Common myeloid progenitor, CD34-positive (primary cell): ENCODE data around the gene OXCT1.
"Not testable (repeated sequence)": the region's sequence is repeated elsewhere in the genome, so short reads cannot be mapped to it uniquely, and the experiment has no call there.

Experiments
- CTCF ChIA-PET: fragments of 350-600 bp; sonication (Branson Sonifier 250); formaldehyde crosslinking; loops from one replicate; lab custom pipeline; 2021; ENCODE audit warnings: antibody characterized with exemption; lab: Charles Lee
- POLR2A ChIA-PET: fragments of 350-600 bp; sonication (Branson Sonifier 250); formaldehyde crosslinking; loops from one replicate; lab custom pipeline; 2021; ENCODE audit warnings: antibody characterized with exemption; lab: Charles Lee
- DNase-seq, 3 donors: peaks; one replicate each; pipeline versions ENCODE4 v3.0.0 to v3.0.0-alpha.2; 2013
- H3K27ac ChIP-seq, 2 experiments: 1 replicate in 1 of 2; 2 replicates in 1 of 2; pipeline ENCODE4 v1.7.0; 2013; ENCODE audit warnings: inconsistent platforms in 2 of 2, low read length in 2 of 2, mild to moderate bottlenecking in 2 of 2, low read depth in 1 of 2, moderate library complexity in 1 of 2; ENCODE audit not compliant: severe bottlenecking in 2 of 2, insufficient read depth in 1 of 2, poor library complexity in 1 of 2
- H3K27me3 ChIP-seq, 5 experiments: replicated peaks in 2 of 5; 1 replicate in 3 of 5; 2 replicates in 2 of 5; pipeline versions ENCODE4 v1.6.1 to v1.7.0; 2013; ENCODE audit warnings: low read length in 4 of 5, mild to moderate bottlenecking in 2 of 5, moderate library complexity in 2 of 5, inconsistent platforms in 1 of 5; ENCODE audit not compliant: insufficient read depth in 5 of 5, control insufficient read depth in 4 of 5
- H3K36me3 ChIP-seq, 4 experiments: 1 replicate in 2 of 4; 2 replicates in 2 of 4; pipeline versions ENCODE4 v1.6.1 to v1.7.0; 2013; ENCODE audit warnings: low read length in 3 of 4, control low read depth in 1 of 4, mild to moderate bottlenecking in 1 of 4; ENCODE audit not compliant: control insufficient read depth in 4 of 4, insufficient read depth in 4 of 4
- H3K4me1 ChIP-seq, 4 experiments: 1 replicate in 3 of 4; 2 replicates in 1 of 4; pipeline versions ENCODE4 v1.6.1 to v1.7.1; 2013; ENCODE audit warnings: low read length in 3 of 4, mild to moderate bottlenecking in 3 of 4, control low read depth in 1 of 4, inconsistent platforms in 1 of 4, moderate library complexity in 1 of 4; ENCODE audit not compliant: control insufficient read depth in 4 of 4, insufficient read depth in 4 of 4; ENCODE audit errors: control extremely low read depth in 1 of 4
- H3K4me3 ChIP-seq, 7 experiments: 1 replicate in 4 of 7; 2 replicates in 3 of 7; pipeline versions ENCODE4 v1.5.1 to v1.7.0; 2013; ENCODE audit warnings: mild to moderate bottlenecking in 7 of 7, low read length in 6 of 7, moderate library complexity in 6 of 7, inconsistent platforms in 2 of 7, low read depth in 2 of 7, control low read depth in 1 of 7; ENCODE audit not compliant: insufficient read depth in 4 of 7, control insufficient read depth in 1 of 7; ENCODE audit errors: extremely low read depth in 1 of 7
- H3K9me3 ChIP-seq, 5 experiments: 1 replicate in 4 of 5; 2 replicates in 1 of 5; pipeline versions ENCODE4 v1.6.1 to v1.7.1; 2013; ENCODE audit warnings: low read length in 4 of 5, mild to moderate bottlenecking in 2 of 5, inconsistent platforms in 1 of 5, low read depth in 1 of 5, moderate library complexity in 1 of 5; ENCODE audit not compliant: control insufficient read depth in 4 of 5, insufficient read depth in 2 of 5; ENCODE audit errors: control extremely low read depth in 1 of 5
- WGBS: methylation state at CpG from one replicate; pipeline ENCODE4 v1.1.5; 2013; ENCODE audit not compliant: insufficient coverage; 5-methylcytosine and 5-hydroxymethylcytosine counted together

Gene OXCT1

GRCh38 chr5:41755705-41756104 is 114.5 kb downstream of the OXCT1 start:
- WGBS = no CpG with 5 or more reads among the region's 1 CpG
- Histone ChIP-seq H3K27ac (no peak overlapping the region), H3K4me3 (peak overlapping the region in 2 of 7 experiments; percentile 38 to 54), H3K4me1 (peaks cover 0 to 13% (median 0%) of the 10 kb centered on the region in 4 experiments), H3K9me3 (no peaks in the 10 kb centered on the region), H3K27me3 (no peaks in the 10 kb centered on the region), H3K36me3 (peaks cover 0 to 19% (median 7%) of the 10 kb centered on the region in 4 experiments)
- CTCF ChIA-PET = interaction anchor here (0.8 to 6.1 kb wide), 3 partner anchors 12 to 87 kb away, joined by 3 to 36 read pairs (median 6); no protein-coding TSS in a partner anchor
- no peak for DNase-seq
- POLR2A ChIA-PET = no interaction called here

- peak overlapping the region in 2 of 7 experiments; percentile 38 to 54 for H3K4me3 ChIP-seq
- CTCF ChIA-PET = interaction anchor here (0.9 to 6.1 kb wide), 4 partner anchors 11 to 101 kb away, joined by 3 to 36 read pairs (median 4); no protein-coding TSS in a partner anchor
- H3K9me3 ChIP-seq = no peaks in the 10 kb centered on the region
- peak; percentile 38 to 70 (median 66) for DNase-seq
- H3K27ac ChIP-seq = no peak overlapping the region
- peaks cover 0 to 13% (median 0%) of the 10 kb centered on the region in 4 experiments for H3K4me1 ChIP-seq
- H3K27me3 ChIP-seq = no peaks in the 10 kb centered on the region
- WGBS = no CpG with 5 or more reads among the region's 2 CpGs
- POLR2A ChIA-PET = no interaction called here
- peaks cover 0 to 19% (median 6%) of the 10 kb centered on the region in 4 experiments for H3K36me3 ChIP-seq
Observed at GRCh38 chr5:41754857-41755256, 115.4 kb downstream of the OXCT1 start.

DNA sequence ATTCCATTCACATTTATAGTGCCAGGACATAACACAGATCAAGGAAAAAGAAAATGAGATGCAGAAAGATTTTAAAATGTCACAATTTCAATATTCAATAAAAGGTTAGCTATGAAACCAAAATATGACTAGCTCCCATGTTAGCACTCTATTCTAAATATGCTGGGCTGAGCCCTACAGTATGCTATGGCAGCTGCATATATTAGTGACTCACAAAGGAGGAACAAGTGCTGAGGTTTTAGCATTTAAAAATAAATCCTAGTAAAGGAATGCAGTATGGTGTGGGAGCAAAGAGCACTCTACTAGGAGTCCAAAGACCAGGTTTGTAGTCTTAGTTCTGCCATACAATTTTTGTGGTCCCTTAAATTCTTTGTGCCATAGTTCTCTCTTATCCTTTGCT is 118.4 kb downstream of the OXCT1 start:
- no peak overlapping the region for H3K27ac ChIP-seq
- POLR2A ChIA-PET = no interaction called here
- DNase-seq = no peak
- H3K27me3 ChIP-seq = no peaks in the 10 kb centered on the region
- peaks cover 5 to 20% (median 12%) of the 10 kb centered on the region in 4 experiments for H3K36me3 ChIP-seq
- no peak overlapping the region for H3K4me3 ChIP-seq
- CTCF ChIA-PET = interaction anchor here (1.3 to 6.1 kb wide), 2 partner anchors 13 to 91 kb away, joined by 3 to 36 read pairs; no protein-coding TSS in a partner anchor
- H3K9me3 ChIP-seq = peaks cover 0 to 2% (median 0%) of the 10 kb centered on the region in 5 experiments
- peaks cover 0 to 10% (median 0%) of the 10 kb centered on the region in 4 experiments for H3K4me1 ChIP-seq

- H3K4me1 ChIP-seq = no peaks in the 10 kb centered on the region
- H3K9me3 ChIP-seq = peaks cover 0 to 6% (median 0%) of the 10 kb centered on the region in 5 experiments
- WGBS = 100% methylated on average over 2 of the region's 2 CpGs
- CTCF ChIA-PET = no interaction called here
- no peak for DNase-seq
- no peak overlapping the region for H3K4me3 ChIP-seq
- peaks cover 10 to 30% (median 19%) of the 10 kb centered on the region in 4 experiments for H3K36me3 ChIP-seq
- H3K27ac ChIP-seq = no peak overlapping the region
- no peaks in the 10 kb centered on the region for H3K27me3 ChIP-seq
- POLR2A ChIA-PET = no interaction called here
Observed at GRCh38 chr5:41748631-41749030, 121.6 kb downstream of the OXCT1 start.

GRCh38 chr5:41747708-41748107 is 122.5 kb downstream of the OXCT1 start:
- CTCF ChIA-PET = no interaction called here

GRCh38 chr5:41747301-41747700 is 122.9 kb downstream of the OXCT1 start:
- peaks cover 7 to 30% (median 19%) of the 10 kb centered on the region in 4 experiments for H3K36me3 ChIP-seq
- no CpG with 5 or more reads among the region's 1 CpG for WGBS
- POLR2A ChIA-PET = no interaction called here

More at GRCh38 chr5:41747708-41748107, 122.5 kb downstream of the OXCT1 start:
- Histone ChIP-seq H3K27ac (no peak overlapping the region), H3K4me1 (no peaks in the 10 kb centered on the region), H3K9me3 (peaks cover 0 to 6% (median 0%) of the 10 kb centered on the region in 5 experiments), H3K36me3 (peaks cover 10 to 30% (median 19%) of the 10 kb centered on the region in 4 experiments), H3K4me3 (no peak overlapping the region), H3K27me3 (no peaks in the 10 kb centered on the region)
- no peak for DNase-seq
- POLR2A ChIA-PET = no interaction called here
- WGBS = 100% methylated on average over 1 of the region's 1 CpG

GRCh38 chr5:41742608-41743007 is 127.6 kb downstream of the OXCT1 start:
- POLR2A ChIA-PET, H3K4me1 ChIP-seq, DNase-seq, CTCF ChIA-PET, H3K4me3 ChIP-seq, H3K9me3 ChIP-seq, H3K27ac ChIP-seq, H3K27me3 ChIP-seq: not testable (repeated sequence)
- peaks cover 14 to 34% (median 25%) of the 10 kb centered on the region in 4 experiments for H3K36me3 ChIP-seq
- WGBS = no CpG with 5 or more reads among the region's 1 CpG

More at GRCh38 chr5:41747301-41747700, 122.9 kb downstream of the OXCT1 start:
- peaks cover 0 to 6% (median 0%) of the 10 kb centered on the region in 5 experiments for H3K9me3 ChIP-seq
- no peak overlapping the region for H3K4me3 ChIP-seq
- no peaks in the 10 kb centered on the region for H3K4me1 ChIP-seq
- no peaks in the 10 kb centered on the region for H3K27me3 ChIP-seq
- peak in 2 of 3 donors; percentile 12 to 15 for DNase-seq
- CTCF ChIA-PET = no interaction called here
- no peak overlapping the region for H3K27ac ChIP-seq
